Liver (tissue), 3 donors: ENCODE results near the gene MYO7B.

ENCODE experiments used
- CTCF ChIP-seq: fragments of 150-350 bp; IDR thresholded peaks from 2 replicates; pipeline ENCODE4 v1.5.1; 2017; ENCODE audit warnings: improper control_type of control experiment, low read depth, low read length; ENCODE audit not compliant: missing input control
- EGR1 ChIP-seq, 2 donors: IDR thresholded peaks; 2 replicates each; pipeline ENCODE4 v1.6.1; 2016 to 2018; ENCODE audit warnings: antibody characterized with exemption in 2 of 2, low read depth in 2 of 2
- HNF4A ChIP-seq, 2 donors: conservative IDR thresholded peaks; 2 replicates each; pipeline ENCODE4 v1.6.1; 2016; ENCODE audit warnings: antibody characterized with exemption in 2 of 2, mild to moderate bottlenecking in 2 of 2
- JUND ChIP-seq, 2 donors: IDR thresholded peaks; 2 replicates each; pipeline ENCODE4 v1.6.1; 2016; ENCODE audit warnings: antibody characterized with exemption in 2 of 2
- MAX ChIP-seq: IDR thresholded peaks from 2 replicates; pipeline ENCODE4 v1.6.1; 2016; ENCODE audit warnings: antibody characterized with exemption
- NR2F2 ChIP-seq: IDR thresholded peaks from 2 replicates; pipeline ENCODE4 v1.6.1; 2016; ENCODE audit warnings: antibody characterized with exemption
- RAD21 ChIP-seq, 2 donors: IDR thresholded peaks; 2 replicates each; pipeline ENCODE4 v1.6.1; 2016; ENCODE audit warnings: antibody characterized with exemption in 2 of 2, mild to moderate bottlenecking in 2 of 2
- RXRA ChIP-seq, 2 donors: IDR thresholded peaks; 2 replicates each; pipeline ENCODE4 v1.6.1; 2017 to 2018; ENCODE audit warnings: antibody characterized with exemption in 2 of 2, mild to moderate bottlenecking in 1 of 2
- TAF1 ChIP-seq: conservative IDR thresholded peaks from 2 replicates; pipeline ENCODE4 v1.6.1; 2016; ENCODE audit warnings: antibody characterized with exemption, mild to moderate bottlenecking
- YY1 ChIP-seq: IDR thresholded peaks from 2 replicates; pipeline ENCODE4 v1.6.1; 2016; ENCODE audit warnings: antibody characterized with exemption, mild to moderate bottlenecking
- ZBTB33 ChIP-seq: IDR thresholded peaks from 2 replicates; pipeline ENCODE4 v1.6.1; 2016; ENCODE audit warnings: antibody characterized with exemption
- TF ChIP-seq, protein P1 (sequence below): IDR thresholded peaks from 2 replicates; pipeline ENCODE4 v1.6.1; 2016; ENCODE audit warnings: antibody characterized with exemption, mild to moderate bottlenecking
- TF ChIP-seq, protein P2 (sequence below): IDR thresholded peaks from 2 replicates; pipeline ENCODE4 v1.6.1; 2016; ENCODE audit warnings: antibody characterized with exemption
- donor health status: healthy.
- donor health status: healthy.

- TF ChIP-seq NR2F2: no peak
- no peak for TF ChIP-seq CTCF
- TF ChIP-seq, protein P1, sequence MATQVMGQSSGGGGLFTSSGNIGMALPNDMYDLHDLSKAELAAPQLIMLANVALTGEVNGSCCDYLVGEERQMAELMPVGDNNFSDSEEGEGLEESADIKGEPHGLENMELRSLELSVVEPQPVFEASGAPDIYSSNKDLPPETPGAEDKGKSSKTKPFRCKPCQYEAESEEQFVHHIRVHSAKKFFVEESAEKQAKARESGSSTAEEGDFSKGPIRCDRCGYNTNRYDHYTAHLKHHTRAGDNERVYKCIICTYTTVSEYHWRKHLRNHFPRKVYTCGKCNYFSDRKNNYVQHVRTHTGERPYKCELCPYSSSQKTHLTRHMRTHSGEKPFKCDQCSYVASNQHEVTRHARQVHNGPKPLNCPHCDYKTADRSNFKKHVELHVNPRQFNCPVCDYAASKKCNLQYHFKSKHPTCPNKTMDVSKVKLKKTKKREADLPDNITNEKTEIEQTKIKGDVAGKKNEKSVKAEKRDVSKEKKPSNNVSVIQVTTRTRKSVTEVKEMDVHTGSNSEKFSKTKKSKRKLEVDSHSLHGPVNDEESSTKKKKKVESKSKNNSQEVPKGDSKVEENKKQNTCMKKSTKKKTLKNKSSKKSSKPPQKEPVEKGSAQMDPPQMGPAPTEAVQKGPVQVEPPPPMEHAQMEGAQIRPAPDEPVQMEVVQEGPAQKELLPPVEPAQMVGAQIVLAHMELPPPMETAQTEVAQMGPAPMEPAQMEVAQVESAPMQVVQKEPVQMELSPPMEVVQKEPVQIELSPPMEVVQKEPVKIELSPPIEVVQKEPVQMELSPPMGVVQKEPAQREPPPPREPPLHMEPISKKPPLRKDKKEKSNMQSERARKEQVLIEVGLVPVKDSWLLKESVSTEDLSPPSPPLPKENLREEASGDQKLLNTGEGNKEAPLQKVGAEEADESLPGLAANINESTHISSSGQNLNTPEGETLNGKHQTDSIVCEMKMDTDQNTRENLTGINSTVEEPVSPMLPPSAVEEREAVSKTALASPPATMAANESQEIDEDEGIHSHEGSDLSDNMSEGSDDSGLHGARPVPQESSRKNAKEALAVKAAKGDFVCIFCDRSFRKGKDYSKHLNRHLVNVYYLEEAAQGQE: no peak
- TF ChIP-seq HNF4A (conservative IDR thresholded peaks at IDR 0.05): no peak
- no peak for TF ChIP-seq EGR1 (IDR thresholded peaks at IDR 0.05; ENCODE audit: low read depth in 2 of 2)
- TF ChIP-seq YY1: no peak
- no peak for TF ChIP-seq TAF1
- TF ChIP-seq, protein P2, sequence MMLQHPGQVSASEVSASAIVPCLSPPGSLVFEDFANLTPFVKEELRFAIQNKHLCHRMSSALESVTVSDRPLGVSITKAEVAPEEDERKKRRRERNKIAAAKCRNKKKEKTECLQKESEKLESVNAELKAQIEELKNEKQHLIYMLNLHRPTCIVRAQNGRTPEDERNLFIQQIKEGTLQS: no peak
- no peak for TF ChIP-seq JUND (IDR thresholded peaks at IDR 0.05)
- TF ChIP-seq RAD21 (IDR thresholded peaks at IDR 0.05): no peak
- TF ChIP-seq RXRA (IDR thresholded peaks at IDR 0.05): no peak
- no peak for TF ChIP-seq ZBTB33
- no peak for TF ChIP-seq MAX
Observed at GRCh38 chr2:127623388-127624319, 88.2 kb downstream of the MYO7B start.
